NCI-H146 treated with DMSO at 0.1 percent for 48 hours (cell line): ENCODE results near the gene LY9.
"Not testable (repeated sequence)": the region's sequence is repeated elsewhere in the genome, so short reads cannot be mapped to it uniquely, and the experiment has no call there.

Source experiments
- DNase-seq: peaks from one replicate; lab custom pipeline; 2025; ENCODE audit not compliant: unreplicated experiment; lab: John Stamatoyannopoulos, UW

The LY9 gene

GRCh38 chr1:160773093-160773492, 22.9 kb upstream of the LY9 start:
- DNase-seq = no peak

DNA sequence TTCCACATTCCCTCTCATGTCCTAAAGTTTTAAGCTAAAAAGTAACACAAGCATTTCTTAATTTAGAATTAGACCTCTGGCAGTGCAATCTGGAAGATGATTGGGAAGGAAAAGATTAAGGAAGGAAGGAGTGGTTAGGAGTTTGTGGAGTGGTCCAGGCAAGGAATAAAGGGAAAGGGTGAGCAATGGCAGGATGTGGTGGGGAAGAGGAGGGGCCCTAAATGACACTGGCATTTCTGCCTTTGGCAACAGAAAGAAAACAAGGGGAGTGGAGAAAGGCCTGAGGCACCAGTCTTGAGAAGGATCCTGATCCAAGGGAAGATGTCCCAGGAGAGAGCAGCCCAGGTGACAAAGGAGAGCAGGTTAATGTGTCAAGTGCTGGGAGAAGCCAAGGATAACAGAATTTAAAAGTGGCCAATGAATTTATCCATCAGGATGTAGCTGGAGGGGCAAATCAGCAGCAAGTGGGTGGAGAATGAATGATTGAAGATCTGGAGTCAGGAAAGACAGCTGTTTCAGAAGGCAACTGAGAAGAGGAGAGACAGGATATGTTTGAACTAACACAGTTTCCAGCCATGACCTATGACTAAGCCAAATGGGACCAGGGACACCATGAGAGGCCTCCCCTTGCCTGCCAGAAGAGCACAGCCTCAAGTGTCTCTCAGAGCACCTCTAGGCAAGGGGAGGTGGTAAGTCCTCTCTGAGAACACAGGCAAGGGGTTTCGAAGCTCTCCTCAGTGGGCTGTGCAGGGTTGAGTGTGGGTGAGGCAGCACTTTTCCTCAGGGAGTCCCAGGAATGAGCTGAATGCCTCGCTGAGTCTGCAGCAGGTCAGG, 20.9 kb upstream of the LY9 start:
- no peak for DNase-seq

GRCh38 chr1:160776178-160776577, 19.8 kb upstream of the LY9 start:
- no peak for DNase-seq

DNA sequence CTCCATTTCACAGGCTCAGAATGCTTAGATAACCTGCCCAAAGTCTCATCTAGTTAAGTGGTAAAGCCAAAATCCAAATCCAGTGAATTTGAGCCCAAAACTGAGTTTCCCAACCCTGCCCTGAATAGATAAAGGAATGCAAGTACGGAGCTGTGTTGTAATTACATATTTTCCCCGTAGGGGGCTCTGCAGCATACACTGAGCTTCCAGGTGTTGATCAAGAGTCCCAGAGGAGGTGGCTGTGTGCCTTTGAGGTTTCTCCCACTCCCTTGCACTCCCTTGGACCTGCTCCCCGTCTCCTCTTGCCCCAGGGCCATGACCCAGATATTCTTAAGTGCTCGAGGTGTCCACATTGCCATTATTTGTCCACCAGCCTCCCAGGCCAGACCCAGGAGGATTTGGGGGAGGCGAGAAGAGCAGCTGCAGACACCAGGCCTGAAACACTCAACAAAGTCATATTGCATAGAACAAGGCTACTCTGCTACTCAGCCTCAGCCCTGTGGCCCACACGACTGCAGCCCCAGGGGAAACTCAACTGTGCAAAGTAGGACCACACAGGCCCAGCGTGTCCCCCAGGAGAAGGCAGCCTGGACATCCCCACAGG, 18.4 kb upstream of the LY9 start:
- no peak for DNase-seq

- no peak for DNase-seq
Measured at GRCh38 chr1:160778976-160779375, 17.0 kb upstream of the LY9 start.

GRCh38 chr1:160779626-160780397, 16.2 kb upstream of the LY9 start:
- no peak for DNase-seq

DNA sequence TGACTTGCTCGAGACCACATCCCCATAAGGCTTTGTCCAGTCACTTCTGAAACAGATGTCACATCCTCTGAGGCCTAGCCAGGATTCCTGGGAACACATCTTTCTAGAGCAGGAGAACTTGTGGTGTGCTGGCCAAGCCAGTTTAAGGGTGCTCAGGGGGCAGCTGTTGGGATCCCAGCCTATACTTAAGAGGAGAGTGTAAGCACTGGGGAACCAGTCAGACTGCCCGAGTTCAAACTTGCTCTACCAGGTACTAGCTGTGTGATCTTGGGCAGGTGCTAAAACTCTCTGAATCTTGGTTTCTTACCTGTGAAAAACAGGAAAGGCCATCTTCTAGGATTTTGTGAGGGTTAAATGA, 15.6 kb upstream of the LY9 start:
- no peak for DNase-seq

DNA sequence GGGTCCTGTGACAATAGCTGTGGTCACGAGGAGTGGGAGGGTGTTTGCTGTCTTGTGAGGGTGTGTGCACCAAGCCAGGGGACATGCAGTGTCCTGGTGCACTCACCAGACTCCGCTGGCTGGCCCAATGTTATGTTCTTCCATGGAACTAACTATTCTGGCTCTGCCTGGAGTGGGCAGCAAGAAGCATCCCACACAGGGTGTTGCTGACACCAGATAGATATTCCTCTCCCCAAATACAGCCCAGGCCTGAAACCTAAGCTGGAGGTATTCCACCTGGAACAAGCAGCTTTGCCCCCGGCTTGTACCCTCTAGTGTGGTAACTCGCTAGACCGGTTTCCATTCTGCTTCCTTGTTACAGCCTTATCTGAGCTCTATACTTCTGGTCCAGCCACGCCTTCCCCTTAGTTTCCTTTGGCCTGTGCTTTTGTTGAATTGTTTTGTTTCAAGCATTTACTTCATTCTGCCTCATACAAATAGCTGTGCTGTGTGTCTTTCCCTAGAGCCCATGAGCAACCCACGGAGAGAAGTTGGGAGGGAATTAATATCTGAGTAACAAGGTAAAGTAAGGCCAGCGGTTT, 14.7 kb upstream of the LY9 start:
- DNase-seq = no peak

DNA sequence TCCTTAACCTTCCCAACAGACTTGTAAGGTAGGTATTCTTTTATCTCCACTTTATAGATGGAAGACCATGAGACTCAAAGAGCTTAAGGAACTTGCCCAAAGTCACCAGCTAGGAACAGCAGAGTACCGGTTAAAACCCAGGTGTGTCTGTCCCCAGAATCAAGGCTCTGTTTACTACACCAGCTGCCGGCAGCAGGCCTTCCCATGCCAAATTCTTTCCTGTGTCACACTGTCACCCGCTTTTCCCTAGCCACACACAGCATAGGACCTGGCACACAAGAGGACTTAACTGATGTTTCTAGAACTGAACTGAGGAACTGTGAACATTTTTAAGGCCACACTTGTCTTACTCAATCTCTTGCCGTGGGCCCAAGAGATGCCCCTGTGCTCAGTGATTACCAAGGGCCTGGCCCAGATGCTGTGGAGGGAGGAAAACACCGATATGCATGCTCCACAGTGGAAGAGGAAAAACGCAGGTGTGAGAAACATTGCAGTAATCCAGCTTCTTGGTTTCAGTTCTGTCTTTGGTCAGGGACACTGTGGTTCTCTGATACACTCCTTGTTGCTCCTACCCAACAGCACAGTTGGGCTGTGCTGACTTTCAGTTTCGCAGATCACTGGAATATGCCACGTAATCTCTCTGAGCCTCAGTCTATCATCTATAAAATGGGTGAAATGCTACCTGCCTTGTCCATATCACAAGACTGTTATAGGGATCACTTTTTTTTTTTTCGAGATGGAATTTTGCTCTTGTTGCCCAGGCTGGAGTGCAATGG, 13.9 kb upstream of the LY9 start:
- DNase-seq = no peak

DNA sequence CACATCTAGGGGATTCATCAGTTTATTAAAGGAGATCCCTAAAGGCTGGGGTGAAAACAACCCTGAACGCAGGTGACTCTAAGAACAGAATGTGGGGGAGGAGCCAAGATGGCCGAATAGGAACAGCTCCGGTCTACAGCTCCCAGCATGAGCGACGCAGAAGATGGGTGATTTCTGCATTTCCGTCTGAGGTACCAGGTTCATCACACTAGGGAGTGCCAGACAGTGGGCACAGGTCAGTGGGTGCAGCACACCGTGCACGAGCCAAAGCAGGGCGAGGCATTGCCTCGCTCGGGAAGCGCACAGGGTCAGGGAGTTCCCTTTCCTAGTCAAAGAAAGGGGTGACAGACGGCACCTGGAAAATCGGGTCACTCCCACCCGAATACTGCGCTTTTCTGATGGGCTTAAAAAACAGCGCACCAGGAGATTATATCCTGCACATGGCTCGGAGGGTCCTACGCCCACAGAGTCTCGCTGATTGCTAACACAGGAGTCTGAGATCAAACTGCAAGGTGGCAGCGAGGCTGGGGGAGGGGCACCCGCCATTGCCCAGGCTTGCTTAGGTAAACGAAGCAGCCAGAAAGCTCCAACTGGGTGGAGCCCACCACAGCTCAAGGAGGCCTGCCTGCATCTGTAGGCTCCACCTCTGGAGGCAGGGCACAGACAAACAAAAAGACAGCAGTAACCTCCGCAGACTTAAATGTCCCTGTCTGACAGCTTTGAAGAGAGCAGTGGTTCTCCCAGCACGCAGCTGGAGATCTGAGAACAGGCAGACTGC, 12.8 kb upstream of the LY9 start:
- DNase-seq = not testable (repeated sequence)

DNA sequence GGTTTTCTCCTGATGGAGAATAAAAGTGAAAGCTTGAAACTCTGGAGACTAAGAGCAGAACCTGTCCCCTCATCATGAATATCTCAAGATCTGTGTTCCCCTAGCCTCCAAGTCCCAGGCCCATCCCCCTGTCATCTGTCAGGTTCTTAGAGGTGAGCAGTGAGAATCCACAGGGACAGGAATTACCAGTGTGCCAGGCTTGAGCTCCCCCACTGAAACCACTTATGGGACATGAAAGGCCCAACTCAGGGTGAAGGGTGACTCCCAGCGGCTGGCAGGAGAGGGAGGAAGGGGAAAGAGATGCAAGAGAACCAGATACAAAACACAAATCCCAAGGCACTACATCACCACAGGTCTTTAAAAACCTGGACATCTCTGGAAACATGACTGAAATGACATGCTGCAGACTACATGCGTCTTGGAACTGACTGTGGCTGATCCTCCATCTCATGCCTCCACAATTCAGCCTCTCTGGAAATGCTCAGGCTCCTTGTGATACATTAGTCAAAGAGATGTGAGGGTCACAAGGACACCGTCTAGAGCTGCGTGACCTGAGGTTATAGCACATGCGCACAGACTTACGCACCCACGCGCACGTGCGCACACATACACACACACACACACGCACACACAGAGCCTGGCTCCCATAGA, 6.8 kb upstream of the LY9 start:
- no peak for DNase-seq

GRCh38 chr1:160789702-160790611, 6.0 kb upstream of the LY9 start:
- DNase-seq = no peak

- no peak for DNase-seq
Measured at GRCh38 chr1:160794376-160794775, 1.6 kb upstream of the LY9 start.

DNA sequence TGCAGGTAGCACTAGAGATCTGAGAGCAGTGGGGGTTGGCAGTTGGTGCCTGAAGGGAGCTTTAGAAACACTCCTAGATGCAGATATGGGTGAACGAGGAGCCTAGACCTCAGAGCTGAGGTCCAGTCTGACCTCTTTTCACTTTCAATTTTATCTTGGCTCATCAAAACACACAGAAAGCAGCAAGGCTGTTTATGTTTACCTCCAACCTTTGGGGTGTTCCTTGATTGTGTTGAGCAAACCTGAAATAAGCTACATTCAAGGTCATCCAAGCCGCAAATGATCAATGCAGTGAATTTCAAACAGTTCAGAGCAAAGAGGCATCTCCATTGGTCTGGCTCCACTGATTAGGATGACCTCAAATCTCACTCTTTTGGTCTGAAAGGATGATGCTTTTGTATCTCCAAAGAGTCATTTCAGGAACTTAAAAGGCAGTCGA, 1.3 kb downstream of the LY9 start:
- no peak for DNase-seq

DNA sequence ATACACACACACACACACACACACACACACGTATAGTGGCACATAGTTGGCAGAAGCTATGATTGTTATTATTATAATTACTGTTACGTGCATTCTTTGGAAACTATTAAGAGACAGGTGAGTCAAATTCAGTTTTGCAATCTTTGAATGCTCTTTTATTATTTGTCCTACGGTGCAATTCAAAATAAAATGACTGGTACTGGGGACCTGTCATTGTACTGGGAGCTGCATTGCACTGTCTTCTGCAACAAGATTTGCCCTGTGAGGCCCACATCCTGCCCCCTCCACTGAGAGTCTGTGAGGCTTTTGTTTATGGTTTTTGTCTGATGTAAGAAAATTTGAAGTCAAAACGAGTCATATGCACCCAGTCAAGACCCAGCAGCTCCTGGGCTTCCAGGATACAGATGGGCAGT, 1.9 kb downstream of the LY9 start:
- DNase-seq = no peak

DNA sequence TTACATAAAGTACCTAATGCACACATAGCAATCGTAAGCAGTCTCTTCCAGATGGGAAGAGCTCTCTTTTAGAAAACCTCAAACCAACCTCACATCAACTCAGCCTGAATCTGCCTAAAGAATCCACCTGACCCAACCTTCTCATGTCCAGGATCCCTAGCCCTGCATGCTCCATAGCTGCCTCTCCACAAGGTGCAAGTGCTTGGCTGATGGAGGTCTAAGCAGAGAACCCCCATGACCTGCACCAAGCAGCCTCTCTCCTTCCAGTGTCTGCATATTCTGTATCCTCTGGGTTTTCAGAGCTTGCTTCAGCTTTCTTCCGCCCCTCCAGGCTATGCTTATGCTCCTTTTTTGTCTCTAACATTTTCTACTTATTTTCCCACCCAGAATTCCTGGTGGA, 2.5 kb downstream of the LY9 start:
- DNase-seq = no peak

DNA sequence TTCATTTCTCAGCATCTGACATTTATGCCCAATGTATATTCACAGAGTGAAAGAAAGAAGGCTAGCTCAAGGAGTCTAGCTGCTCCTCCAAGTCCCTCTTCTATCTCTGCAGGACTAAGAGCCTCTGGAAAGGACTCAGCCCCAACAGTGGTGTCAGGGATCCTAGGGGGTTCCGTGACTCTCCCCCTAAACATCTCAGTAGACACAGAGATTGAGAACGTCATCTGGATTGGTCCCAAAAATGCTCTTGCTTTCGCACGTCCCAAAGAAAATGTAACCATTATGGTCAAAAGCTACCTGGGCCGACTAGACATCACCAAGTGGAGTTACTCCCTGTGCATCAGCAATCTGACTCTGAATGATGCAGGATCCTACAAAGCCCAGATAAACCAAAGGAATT, 3.7 kb downstream of the LY9 start:
- no peak for DNase-seq

DNA sequence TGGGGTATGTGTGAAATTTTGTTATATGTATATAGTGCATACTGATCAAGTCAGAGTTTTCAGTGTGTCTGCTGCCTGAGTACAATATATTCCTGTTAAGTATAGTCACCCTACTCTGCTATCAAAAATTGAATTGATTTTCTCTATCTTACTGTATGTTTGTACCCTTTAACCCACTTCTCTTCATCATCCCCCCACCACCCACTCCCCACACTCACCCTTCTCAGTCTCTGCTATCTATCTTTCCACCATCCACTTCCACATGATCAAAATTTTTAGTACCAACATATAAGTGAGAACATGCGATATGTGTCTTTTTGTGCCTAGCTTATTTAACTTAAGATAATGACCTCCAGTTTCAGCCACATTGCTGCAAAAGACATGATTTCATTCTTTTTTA, 4.2 kb downstream of the LY9 start:
- no peak for DNase-seq
